ENCODE measurements around the gene ATG9B.

GRCh38 chr7:150982351-150982750 is 41.9 kb downstream of the ATG9B start:
- TF ChIP-seq CTCF (conservative IDR thresholded peaks at IDR 0.05 in 1 of 2, IDR thresholded peaks at IDR 0.05 in 1 of 2; ENCODE audit: extremely low read depth in 1 of 2, insufficient read depth in 1 of 2, low read depth in 1 of 2, low read length in 2 of 2), result no peak
- TF ChIP-seq EZH2 (IDR thresholded peaks at IDR 0.05; ENCODE audit: borderline replicate concordance, low read length), result no peak

All from mammary epithelial cell (primary cell).